ENCODE measurements around the gene MICAL3.

DNA sequence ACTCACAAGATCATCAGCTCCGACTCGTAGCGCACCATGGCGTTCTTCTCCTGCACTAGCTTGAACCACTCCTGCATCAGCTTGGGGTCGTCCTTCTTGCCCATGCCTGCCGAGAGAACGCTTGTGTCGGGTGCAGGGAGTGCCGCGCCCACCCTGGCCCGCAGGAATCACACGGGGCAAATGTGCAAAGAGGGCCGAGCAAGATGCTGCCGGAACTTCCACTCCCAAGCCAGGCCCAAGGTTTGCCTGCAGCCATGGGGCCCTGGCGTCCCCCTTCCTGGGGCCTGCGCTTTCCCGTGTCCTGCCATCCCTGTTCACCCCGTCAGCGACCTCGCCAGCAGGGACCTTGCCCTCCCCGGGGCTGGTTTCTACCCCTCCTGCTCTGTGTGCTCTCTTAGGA, 233.2 kb downstream of the MICAL3 start:
- TF ChIP-seq, protein P1, sequence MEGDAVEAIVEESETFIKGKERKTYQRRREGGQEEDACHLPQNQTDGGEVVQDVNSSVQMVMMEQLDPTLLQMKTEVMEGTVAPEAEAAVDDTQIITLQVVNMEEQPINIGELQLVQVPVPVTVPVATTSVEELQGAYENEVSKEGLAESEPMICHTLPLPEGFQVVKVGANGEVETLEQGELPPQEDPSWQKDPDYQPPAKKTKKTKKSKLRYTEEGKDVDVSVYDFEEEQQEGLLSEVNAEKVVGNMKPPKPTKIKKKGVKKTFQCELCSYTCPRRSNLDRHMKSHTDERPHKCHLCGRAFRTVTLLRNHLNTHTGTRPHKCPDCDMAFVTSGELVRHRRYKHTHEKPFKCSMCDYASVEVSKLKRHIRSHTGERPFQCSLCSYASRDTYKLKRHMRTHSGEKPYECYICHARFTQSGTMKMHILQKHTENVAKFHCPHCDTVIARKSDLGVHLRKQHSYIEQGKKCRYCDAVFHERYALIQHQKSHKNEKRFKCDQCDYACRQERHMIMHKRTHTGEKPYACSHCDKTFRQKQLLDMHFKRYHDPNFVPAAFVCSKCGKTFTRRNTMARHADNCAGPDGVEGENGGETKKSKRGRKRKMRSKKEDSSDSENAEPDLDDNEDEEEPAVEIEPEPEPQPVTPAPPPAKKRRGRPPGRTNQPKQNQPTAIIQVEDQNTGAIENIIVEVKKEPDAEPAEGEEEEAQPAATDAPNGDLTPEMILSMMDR (IDR thresholded peaks at IDR 0.05) = no peak
- no peak for TF ChIP-seq POLR2AphosphoS5 (IDR thresholded peaks at IDR 0.05)
- no peak for TF ChIP-seq POLR2A (IDR thresholded peaks at IDR 0.05)
- TF ChIP-seq EP300 (IDR thresholded peaks at IDR 0.05) = no peak

All from suprapubic skin (tissue), 4 donors.